ENCODE measurements around the gene CSDE1. TPM values are rescaled to one million over a fixed set of nuclear protein-coding genes. Genes with fewer than 3 reads are reported as not detected.

CSDE1 gene
- total and polyA plus RNA-seq, 2 donors (not counting 1 experiment from before 2014, with no cell fraction given): 374 to 1,392 TPM

- Histone ChIP-seq H3K4me3 (replicated peaks in 1 of 4; ENCODE audit: control extremely low read depth in 1 of 4, insufficient read depth in 1 of 4, low read depth in 3 of 4, low read length in 4 of 4) (no peak overlapping the region), H3K79me2 (ENCODE audit: control insufficient read depth, insufficient read depth, low read length) (no peaks in the 10 kb centered on the region), H3K27me3 (ENCODE audit: control insufficient read depth, insufficient read depth, low read length) (no peaks in the 10 kb centered on the region), H3K27ac (ENCODE audit: insufficient read depth, low read length) (no peak overlapping the region), H4K20me1 (ENCODE audit: control insufficient read depth, extremely low read depth, insufficient read depth, low read length) (no peaks in the 10 kb centered on the region), H3K9me3 (ENCODE audit: control insufficient read depth, insufficient read depth, low read depth, low read length) (no peaks in the 10 kb centered on the region), H3K9ac (ENCODE audit: insufficient read depth, low read length) (no peak overlapping the region), H2AFZ (ENCODE audit: low read length) (no peak overlapping the region), H3K4me1 (ENCODE audit: control insufficient read depth, extremely low read depth, insufficient read depth, low read length) (peaks cover 3% of the 10 kb centered on the region), H3K36me3 (ENCODE audit: control insufficient read depth, insufficient read depth, low read length) (no peaks in the 10 kb centered on the region), H3K4me2 (ENCODE audit: extremely low read depth, insufficient read depth, low read length) (no peak overlapping the region)
- DNase-seq (ENCODE audit: low read depth in 2 of 2): no peak
- no peak for TF ChIP-seq CTCF (conservative IDR thresholded peaks at IDR 0.05 in 1 of 2, IDR thresholded peaks at IDR 0.05 in 1 of 2; ENCODE audit: low read depth in 1 of 2, low read length in 2 of 2)
- TF ChIP-seq EZH2 (IDR thresholded peaks at IDR 0.05; ENCODE audit: low read length, missing control alignments): no peak
These were observed 90.8 kb downstream of the CSDE1 start for GRCh38 chr1:114666954-114667353.

Other genes starting within 250 kb of the CSDE1 start
- 19.3 and 21.5 TPM in 2 replicates for gene TRIM33, start 246.8 kb downstream of the CSDE1 start, total RNA-seq
- 16.2 and 17.8 TPM in 2 replicates for gene TRIM33, start 246.8 kb downstream of the CSDE1 start, polyA plus RNA-seq
- gene BCAS2, start 176.4 kb downstream of the CSDE1 start, total RNA-seq: 45.4 and 49.8 TPM in 2 replicates
- gene BCAS2, start 176.4 kb downstream of the CSDE1 start, polyA plus RNA-seq: 41.3 and 45.7 TPM in 2 replicates
- gene DENND2C, start 87.9 kb downstream of the CSDE1 start, total RNA-seq: 1.3 and 1.5 TPM in 2 replicates
- 1.5 and 1.7 TPM in 2 replicates for gene DENND2C, start 87.9 kb downstream of the CSDE1 start, polyA plus RNA-seq
- not detected in 2 replicates for gene AMPD1, start 62.4 kb downstream of the CSDE1 start, total RNA-seq
- not detected in 2 replicates for gene AMPD1, start 62.4 kb downstream of the CSDE1 start, polyA plus RNA-seq
- 29.5 and 31.0 TPM in 2 replicates for gene NRAS, start 41.2 kb downstream of the CSDE1 start, total RNA-seq
- gene NRAS, start 41.2 kb downstream of the CSDE1 start, polyA plus RNA-seq: 62.3 and 71.8 TPM in 2 replicates
- 69.5 and 87.8 TPM in 2 replicates for gene SIKE1, start 22.7 kb upstream of the CSDE1 start, total RNA-seq
- 31.2 and 48.8 TPM in 2 replicates for gene SIKE1, start 22.7 kb upstream of the CSDE1 start, polyA plus RNA-seq
- not detected in 2 replicates for gene SYCP1, start 96.9 kb upstream of the CSDE1 start, total RNA-seq
- gene SYCP1, start 96.9 kb upstream of the CSDE1 start, polyA plus RNA-seq: not detected in 2 replicates

Measured in fibroblast of lung (primary cell).